HepG2 (cell line): Measurements from ENCODE around the gene SLC20A1. TPM values are rescaled to one million over a fixed set of nuclear protein-coding genes. Genes with fewer than 3 reads are reported as not detected.
A peak's percentile ranks its signal among the peaks of the same experiment; 100 is the strongest.

Experiments used
- ATAC-seq: fragments of 200-7000 bp; cut with Tn5 transposase; 3 replicates; pipeline ENCODE4 v1.9.1; 2020; ENCODE audit warnings: mild to moderate bottlenecking, moderate library complexity
- BruUV-seq: library from RNA; stranded (reverse); fragments of 400-500 nt; replicated peaks from 2 replicates; lab custom pipeline; 2021; lab: Mats Ljungman, UMichigan
- CTCF ChIA-PET: fragments of 300-600 bp; formaldehyde crosslinking; extraction: SDS; loops from one replicate; lab custom pipeline; 2021; ENCODE audit warnings: low total read pairs, inconsistent platforms, low intra/inter-chr PET ratio; lab: Yijun Ruan, JAX
- POLR2A ChIA-PET: fragments of 350-600 bp; sonication (Branson Sonifier 250); formaldehyde crosslinking; loops from one replicate; lab custom pipeline; 2020; ENCODE audit warnings: antibody characterized with exemption, inconsistent platforms; lab: Yijun Ruan, JAX
- DNase-seq: peaks from one replicate; pipeline ENCODE4 v3.0.0-alpha.2; 2015; ENCODE audit warnings: low spot score
- FAIRE-seq: peaks from 3 replicates; lab custom pipeline; 2011; peaks lifted over from hg19 to GRCh38; lab: Jason Lieb, UNC
- H2AFZ ChIP-seq: one replicate; pipeline ENCODE4 v1.6.1; 2011; ENCODE audit warnings: low read length, inconsistent platforms
- H3K27ac ChIP-seq: fragments of 300-600 bp; 3 replicates; pipeline ENCODE4 v1.8.0; 2011; ENCODE audit warnings: mixed run types, mild to moderate bottlenecking, mixed read lengths, low read length, inconsistent platforms; ENCODE audit not compliant: insufficient read depth; ENCODE audit errors: extremely low read length
- H3K27me3 ChIP-seq, 2 experiments: fragments of 200-600 bp in 1 of 2; 2 replicates in 1 of 2; 3 replicates in 1 of 2; pipeline versions ENCODE4 v1.6.0 to v1.8.0; 2011; ENCODE audit warnings: low read length in 2 of 2, mild to moderate bottlenecking in 2 of 2, moderate library complexity in 2 of 2, inconsistent platforms in 1 of 2; ENCODE audit not compliant: insufficient read depth in 2 of 2, control insufficient read depth in 1 of 2
- H3K36me3 ChIP-seq, 2 experiments: fragments of 200-600 bp in 1 of 2; replicated peaks in 1 of 2; 2 replicates in 1 of 2; 3 replicates in 1 of 2; pipeline versions ENCODE4 v1.5.1 to v1.8.0; 2011; ENCODE audit warnings: low read length in 2 of 2, inconsistent platforms in 1 of 2; ENCODE audit not compliant: insufficient read depth in 2 of 2, control insufficient read depth in 1 of 2
- H3K4me1 ChIP-seq: 2 replicates; pipeline ENCODE4 v1.5.1; 2012; ENCODE audit warnings: low read length, inconsistent platforms; ENCODE audit not compliant: insufficient read depth
- H3K4me2 ChIP-seq: 2 replicates; pipeline ENCODE4 v1.6.0; 2011; ENCODE audit warnings: low read depth, low read length, inconsistent platforms
- H3K4me3 ChIP-seq, 3 experiments: fragments of 200-600 bp in 1 of 3; sonication (generic), shearing (Covaris generic) in 1 of 3; replicated peaks in 1 of 3; 2 replicates each; pipeline ENCODE4 v1.5.1; 2011 to 2016; ENCODE audit warnings: low read length in 3 of 3, inconsistent platforms in 2 of 3, low read depth in 2 of 3, mild to moderate bottlenecking in 2 of 3, control low read depth in 1 of 3, mixed read lengths in 1 of 3; ENCODE audit not compliant: insufficient read depth in 1 of 3
- H3K79me2 ChIP-seq: one replicate; pipeline ENCODE4 v1.6.1; 2011; ENCODE audit warnings: low read length, inconsistent platforms; ENCODE audit not compliant: insufficient read depth
- H3K9ac ChIP-seq: 2 replicates; pipeline ENCODE4 v1.6.0; 2011; ENCODE audit warnings: mild to moderate bottlenecking, low read depth, low read length, inconsistent platforms; ENCODE audit not compliant: insufficient read depth
- H3K9me3 ChIP-seq: 2 replicates; pipeline ENCODE4 v1.5.1; 2012; ENCODE audit warnings: mild to moderate bottlenecking, low read length
- H4K20me1 ChIP-seq: 2 replicates; pipeline ENCODE4 v1.6.0; 2011; ENCODE audit warnings: inconsistent platforms, mild to moderate bottlenecking, low read length, moderate library complexity; ENCODE audit not compliant: insufficient read depth
- SMC3 ChIP-seq: IDR thresholded peaks from 2 replicates; pipeline ENCODE4 v1.6.1; 2011; ENCODE audit warnings: low read length, improper control_type of control experiment
- ZNF101 ChIP-seq: sonication (generic); formaldehyde crosslinking; IDR thresholded peaks from 2 replicates; pipeline ENCODE4 v1.4.0; 2020; ENCODE audit warnings: mild to moderate bottlenecking, low read depth, missing genetic modification reagents, borderline replicate concordance
- ZNF292 ChIP-seq: sonication (generic); formaldehyde crosslinking; IDR thresholded peaks from 2 replicates; pipeline ENCODE4 v1.8.1; 2022; ENCODE audit warnings: mild to moderate bottlenecking, low read depth, missing genetic modification reagents, borderline replicate concordance
- ZNF629 ChIP-seq: sonication (generic); formaldehyde crosslinking; conservative IDR thresholded peaks from 2 replicates; pipeline ENCODE4 v1.5.0; 2020; ENCODE audit warnings: missing genetic modification reagents
- WGBS: methylation state at CpG from one replicate; pipeline ENCODE4 v1.1.6; 2017; ENCODE audit warnings: low lambda C conversion rate; 5-methylcytosine and 5-hydroxymethylcytosine counted together
- in situ Hi-C: cut with HindIII; loops from 2 replicates; pipeline ENCODE4 v1.10.0; 2017; ENCODE audit warnings: low pct_unique_long_range_greater_than_20kb; ENCODE audit not compliant: extremely low pct_ligation_motif_present
- intact Hi-C: fragments of 100-400 bp; cut with micrococcal nuclease; formaldehyde crosslinking; loops from one replicate; pipeline ENCODE4 v1.10.0; 2022; ENCODE audit not compliant: unreplicated experiment
- polyA plus RNA-seq, 8 experiments: library from polyadenylated mRNA; depleted of rRNA in 3 of 8; stranded (reverse) in 7 of 8; unstranded in 1 of 8; fragments of >200 nt; fragmentation: Illumina TruSeq in 4 of 8; extraction: Trizol in 4 of 8; gene quantifications; 2 replicates each; pipeline versions ENCODE4 v1.2.1 to v1.2.3, GENCODE V29; 2011 to 2016; ENCODE audit warnings: low read depth in 4 of 8, missing spikeins in 1 of 8, mixed read lengths in 1 of 8; ENCODE audit not compliant: insufficient read depth in 1 of 8
- total RNA-seq, 5 experiments: library from RNA; depleted of rRNA; stranded (reverse); fragments of >200 nt; fragmentation: Illumina TruSeq; extraction: Trizol; gene quantifications; 2 replicates each; pipeline ENCODE4 v1.2.3, GENCODE V29; 2016; ENCODE audit warnings: low read depth in 1 of 5

Gene SLC20A1
- total and polyA plus RNA-seq, 2 of the 13 experiments (the other 11 are each of a cell fraction or from before 2014, with no cell fraction given), result 54.0 to 85.9 TPM

GRCh38 chr2:112710956-112711750 lies 65.4 kb downstream of the SLC20A1 start:
- Histone ChIP-seq H3K27me3 (peaks cover 2 to 27% of the 10 kb centered on the region in 2 experiments; a peak in 4 of 5 replicates), H3K4me1 (peaks cover 15% of the 10 kb centered on the region), H3K79me2 (no peaks in the 10 kb centered on the region), H2AFZ (no peak overlapping the region), H4K20me1 (no peaks in the 10 kb centered on the region), H3K9me3 (no peaks in the 10 kb centered on the region), H3K27ac (no peak overlapping the region), H3K4me2 (no peak overlapping the region), H3K4me3 (no peak overlapping the region), H3K9ac (no peak overlapping the region), H3K36me3 (no peaks in the 10 kb centered on the region)
- no TSS peak for BruUV-seq
- no peak for FAIRE-seq
- 31% methylated on average over 9 of the region's 9 CpGs for WGBS
- in situ Hi-C loops, result no loop called here
- intact Hi-C loops, result no loop called here
- DNase-seq, result no peak
- ATAC-seq, result no peak; the same call in 2 of the 3 replicates
- no peak for TF ChIP-seq ZNF101 (CRISPR knock-in tag)
- no peak for TF ChIP-seq SMC3
- no peak for TF ChIP-seq ZNF292
- CTCF ChIA-PET, result no interaction called here
- POLR2A ChIA-PET, result no interaction called here

- ATAC-seq (no peak), FAIRE-seq (no peak), DNase-seq (no peak)
- H2AFZ ChIP-seq, result no peak overlapping the region
- no peaks in the 10 kb centered on the region for H3K9me3 ChIP-seq
- peak overlapping the region; percentile 54; the same call in 1 of the 2 replicates for H3K4me2 ChIP-seq
- TF ChIP-seq ZNF629 (CRISPR knock-in tag), result no peak
- ChIA-PET CTCF (no interaction called here), POLR2A (interaction anchor here (1.1 to 1.3 kb wide), 2 partner anchors 13 to 68 kb away, joined by 3 to 7 read pairs; no protein-coding TSS in a partner anchor)
- no peaks in the 10 kb centered on the region for H3K36me3 ChIP-seq
- H3K9ac ChIP-seq, result no peak overlapping the region
- no peaks in the 10 kb centered on the region for H4K20me1 ChIP-seq
- intact Hi-C loops, result no loop called here
- H3K4me3 ChIP-seq, result no peak overlapping the region
- H3K79me2 ChIP-seq, result no peaks in the 10 kb centered on the region
- H3K4me1 ChIP-seq, result peaks cover 15% of the 10 kb centered on the region
- no TSS peak for BruUV-seq
- WGBS, result 29% methylated on average over 3 of the region's 3 CpGs
- H3K27ac ChIP-seq, result no peak overlapping the region
- peaks cover 2 to 24% of the 10 kb centered on the region in 2 experiments; a peak in 4 of 5 replicates for H3K27me3 ChIP-seq
- in situ Hi-C loops, result no loop called here
Observed at GRCh38 chr2:112712465-112712864, 66.7 kb downstream of the SLC20A1 start.
